H1 (cell line): ENCODE results near the gene GABRB2. TPM values are rescaled to one million over a fixed set of nuclear protein-coding genes. Genes with fewer than 3 reads are reported as not detected.

ENCODE experiments used
- CTCF ChIA-PET: fragments of 300-600 bp; sonication (Branson Sonifier 250); formaldehyde crosslinking; loops from one replicate; lab custom pipeline; 2021; ENCODE audit not compliant: partially characterized antibody; lab: Charles Lee
- POLR2A ChIA-PET: fragments of 300-600 bp; sonication (Branson Sonifier 250); formaldehyde crosslinking; loops from one replicate; lab custom pipeline; 2021; ENCODE audit warnings: inconsistent platforms; ENCODE audit not compliant: partially characterized antibody; lab: Charles Lee
- DNase-seq, 2 experiments: peaks; one replicate each; pipeline versions ENCODE4 v3.0.0 to v3.0.0-alpha.2; 2010 to 2022; ENCODE audit warnings: low spot score in 2 of 2, low read depth in 1 of 2, mixed read lengths in 1 of 2
- FAIRE-seq: peaks from 2 replicates; lab custom pipeline; 2011; peaks lifted over from hg19 to GRCh38; lab: Jason Lieb, UNC
- H2AFZ ChIP-seq: 2 replicates; pipeline ENCODE4 v1.8.1; 2012; ENCODE audit warnings: low read length, inconsistent platforms
- H2AK5ac ChIP-seq: 2 replicates; pipeline ENCODE4 v1.6.1; 2013; ENCODE audit warnings: low read depth, low read length
- H2BK120ac ChIP-seq: replicated peaks from 2 replicates; pipeline ENCODE3; 2013; ENCODE audit warnings: low read depth, low read length, inconsistent platforms
- H2BK12ac ChIP-seq: 2 replicates; pipeline ENCODE4 v1.6.1; 2013; ENCODE audit warnings: low read depth, low read length
- H2BK15ac ChIP-seq: 2 replicates; pipeline ENCODE4 v1.6.1; 2013; ENCODE audit warnings: low read length
- H2BK20ac ChIP-seq: 2 replicates; pipeline ENCODE4 v1.6.1; 2013; ENCODE audit warnings: low read length
- H2BK5ac ChIP-seq: 2 replicates; pipeline ENCODE4 v1.6.1; 2013; ENCODE audit warnings: low read depth, low read length
- H3K14ac ChIP-seq: 2 replicates; pipeline ENCODE4 v1.6.1; 2013; ENCODE audit warnings: inconsistent platforms; ENCODE audit not compliant: insufficient read length
- H3K18ac ChIP-seq: 2 replicates; pipeline ENCODE4 v1.6.1; 2013; ENCODE audit warnings: low read length; ENCODE audit errors: extremely low read depth
- H3K23ac ChIP-seq: 2 replicates; pipeline ENCODE4 v1.6.1; 2013; ENCODE audit warnings: inconsistent platforms; ENCODE audit not compliant: insufficient read length
- H3K23me2 ChIP-seq: 2 replicates; pipeline ENCODE4 v1.6.1; 2013; ENCODE audit warnings: low read depth, low read length
- H3K27ac ChIP-seq: 2 replicates; pipeline ENCODE4 v1.6.1; 2011; ENCODE audit warnings: low read depth, low read length, inconsistent platforms
- H3K27me3 ChIP-seq, 4 experiments: replicated peaks in 1 of 4; 1 replicate in 1 of 4; 2 replicates in 3 of 4; pipeline versions ENCODE4 v1.6.1 to v1.8.1; 2011 to 2013; ENCODE audit warnings: low read length in 3 of 4, mild to moderate bottlenecking in 3 of 4, inconsistent platforms in 2 of 4, mixed read lengths in 2 of 4, moderate library complexity in 1 of 4; ENCODE audit not compliant: control insufficient read depth in 3 of 4, insufficient read depth in 3 of 4; ENCODE audit errors: extremely low read depth in 1 of 4
- H3K36me3 ChIP-seq, 4 experiments: 2 replicates each; pipeline versions ENCODE4 v1.6.1 to v1.8.1; 2011 to 2013; ENCODE audit warnings: mild to moderate bottlenecking in 4 of 4, low read length in 3 of 4, moderate library complexity in 2 of 4, control low read depth in 1 of 4, inconsistent platforms in 1 of 4; ENCODE audit not compliant: insufficient read depth in 4 of 4, control insufficient read depth in 2 of 4
- H3K4ac ChIP-seq: replicated peaks from 2 replicates; pipeline ENCODE3; 2013; ENCODE audit warnings: low read length, low read depth, mixed read lengths, inconsistent platforms; ENCODE audit not compliant: insufficient read length
- H3K4me1 ChIP-seq, 4 experiments: replicated peaks in 1 of 4; 1 replicate in 1 of 4; 2 replicates in 3 of 4; pipeline versions ENCODE4 v1.6.1 to v1.8.1; 2011 to 2013; ENCODE audit warnings: low read length in 3 of 4, inconsistent platforms in 2 of 4, mixed read lengths in 1 of 4; ENCODE audit not compliant: insufficient read depth in 4 of 4, control insufficient read depth in 3 of 4
- H3K4me2 ChIP-seq, 2 experiments: 2 replicates each; pipeline versions ENCODE4 v1.6.1 to v1.8.1; 2011 to 2013; ENCODE audit warnings: low read depth in 2 of 2, low read length in 2 of 2, control low read depth in 1 of 2, inconsistent platforms in 1 of 2, mild to moderate bottlenecking in 1 of 2; ENCODE audit not compliant: insufficient read depth in 1 of 2
- H3K4me3 ChIP-seq, 4 experiments: fragments of 200-600, 300-600 bp in 1 of 4; sonication (generic), shearing (Covaris generic), sonication (Bioruptor Twin) in 1 of 4; 2 replicates each; pipeline versions ENCODE4 v1.5.1 to v1.8.1; 2011 to 2016; ENCODE audit warnings: low read length in 4 of 4, low read depth in 3 of 4, control low read depth in 2 of 4, inconsistent platforms in 2 of 4, mild to moderate bottlenecking in 2 of 4, mixed read lengths in 1 of 4, moderate library complexity in 1 of 4; ENCODE audit not compliant: insufficient read depth in 2 of 4; ENCODE audit errors: extremely low read depth in 1 of 4
- H3K56ac ChIP-seq: replicated peaks from 2 replicates; pipeline ENCODE3; 2013; ENCODE audit warnings: low read depth, mild to moderate bottlenecking, mixed read lengths, low read length, inconsistent platforms; ENCODE audit not compliant: insufficient read length
- H3K79me1 ChIP-seq: 2 replicates; pipeline ENCODE4 v1.6.1; 2013; ENCODE audit warnings: low read depth, low read length, control low read depth
- H3K79me2 ChIP-seq, 2 experiments: 2 replicates each; pipeline versions ENCODE4 v1.6.1 to v1.8.1; 2012 to 2013; ENCODE audit warnings: low read length in 2 of 2, mild to moderate bottlenecking in 2 of 2, inconsistent platforms in 1 of 2; ENCODE audit not compliant: insufficient read depth in 2 of 2, control insufficient read depth in 1 of 2
- H3K9ac ChIP-seq, 4 experiments: replicated peaks in 1 of 4; 1 replicate in 1 of 4; 2 replicates in 3 of 4; pipeline versions ENCODE4 v1.6.1 to v1.8.1; 2011 to 2013; ENCODE audit warnings: low read depth in 3 of 4, low read length in 3 of 4, control low read depth in 2 of 4, mild to moderate bottlenecking in 2 of 4, moderate library complexity in 2 of 4, inconsistent platforms in 1 of 4; ENCODE audit errors: extremely low read depth in 1 of 4
- H3K9me3 ChIP-seq, 2 experiments: 2 replicates each; pipeline versions ENCODE4 v1.6.1 to v1.8.1; 2012 to 2013; ENCODE audit warnings: mild to moderate bottlenecking in 2 of 2, moderate library complexity in 2 of 2, control low read depth in 1 of 2, inconsistent platforms in 1 of 2, low read depth in 1 of 2, low read length in 1 of 2, mixed read lengths in 1 of 2; ENCODE audit not compliant: insufficient read depth in 2 of 2
- H4K20me1 ChIP-seq, 2 experiments: replicated peaks in 1 of 2; 2 replicates each; pipeline versions ENCODE3 to v1.8.1; 2011 to 2013; ENCODE audit warnings: inconsistent platforms in 2 of 2, low read length in 2 of 2, mild to moderate bottlenecking in 1 of 2; ENCODE audit not compliant: insufficient read depth in 2 of 2, control insufficient read depth in 1 of 2
- H4K5ac ChIP-seq: 2 replicates; pipeline ENCODE4 v1.6.1; 2013; ENCODE audit warnings: low read length, low read depth, mixed read lengths, inconsistent platforms; ENCODE audit not compliant: insufficient read length
- H4K8ac ChIP-seq: 2 replicates; pipeline ENCODE4 v1.8.0; 2013; ENCODE audit warnings: mild to moderate bottlenecking, moderate library complexity, low read length, inconsistent platforms; ENCODE audit not compliant: insufficient read depth; ENCODE audit errors: extremely low read depth
- H4K91ac ChIP-seq: replicated peaks from 2 replicates; pipeline ENCODE3; 2013; ENCODE audit warnings: low read length, mixed read lengths, inconsistent platforms; ENCODE audit not compliant: insufficient read length
- EGR1 ChIP-seq: IDR thresholded peaks from 2 replicates; pipeline ENCODE4 v1.6.1; 2011; ENCODE audit warnings: low read depth, low read length, borderline replicate concordance
- SP1 ChIP-seq: IDR thresholded peaks from 2 replicates; pipeline ENCODE4 v1.6.1; 2011; ENCODE audit warnings: low read depth, low read length
- ZNF274 ChIP-seq: IDR thresholded peaks from 2 replicates; pipeline ENCODE4 v1.7.0; 2012; ENCODE audit warnings: low read length, borderline replicate concordance; ENCODE audit errors: extremely low read depth
- WGBS, 2 experiments: shearing (Covaris generic) in 1 of 2; methylation state at CpG; one replicate each; pipeline versions ENCODE4 v1.1.6 to v1.1.7; 2013 to 2015; ENCODE audit warnings: low lambda C conversion rate in 2 of 2, mixed read lengths in 2 of 2, inconsistent platforms in 1 of 2, low coverage in 1 of 2, missing lambda C conversion rate in 1 of 2; ENCODE audit not compliant: insufficient replicate concordance in 2 of 2, insufficient coverage in 1 of 2, insufficient read length in 1 of 2; ENCODE audit errors: extremely low coverage in 1 of 2, missing lambda C conversion rate in 1 of 2; 5-methylcytosine and 5-hydroxymethylcytosine counted together
- polyA plus RNA-seq, 7 experiments: library from polyadenylated mRNA; depleted of rRNA in 3 of 7; stranded (reverse) in 5 of 7; unstranded in 2 of 7; fragments of >200 nt in 5 of 7; fragments of 200-250 nt in 2 of 7; gene quantifications; 1 replicate in 5 of 7; 2 replicates in 1 of 7; 4 replicates in 1 of 7; pipeline versions ENCODE4 v1.2.1 to v1.2.3, GENCODE V29; 2011 to 2013; ENCODE audit warnings: missing spikeins in 2 of 7, mixed read lengths in 2 of 7
- total RNA-seq: library from RNA; stranded (reverse); fragmentation: NEBNext Ultra II Directional; extraction: Animal tissue kit (Norgen Biotek cat#: 25700); gene quantifications from 2 replicates; pipeline ENCODE4 v1.2.1, GENCODE V29; 2021

The GABRB2 gene
- total and polyA plus RNA-seq, 2 of the 8 experiments (the other 6 are each of a cell fraction or from before 2014, with no cell fraction given) = 0.54 to 1.9 TPM

GRCh38 chr5:161376034-161376433, 170.5 kb downstream of the GABRB2 start:
- Histone ChIP-seq H3K23ac (no peak overlapping the region), H3K79me1 (no peaks in the 10 kb centered on the region), H2AFZ (no peak overlapping the region), H2BK20ac (no peak overlapping the region), H3K4me2 (no peak overlapping the region), H2BK15ac (no peak overlapping the region), H3K4ac (no peak overlapping the region), H3K23me2 (no peaks in the 10 kb centered on the region), H2AK5ac (no peak overlapping the region), H3K14ac (no peak overlapping the region), H4K20me1 (no peaks in the 10 kb centered on the region), H3K9ac (no peak overlapping the region), H4K8ac (no peak overlapping the region), H3K27me3 (no peaks in the 10 kb centered on the region), H3K56ac (no peak overlapping the region), H3K79me2 (no peaks in the 10 kb centered on the region), H3K4me1 (no peaks in the 10 kb centered on the region; a peak in 1 of 7 replicates), H3K18ac (no peak overlapping the region), H4K91ac (no peak overlapping the region), H4K5ac (no peak overlapping the region), H2BK12ac (no peak overlapping the region), H3K4me3 (no peak overlapping the region), H3K9me3 (no peaks in the 10 kb centered on the region), H3K27ac (no peak overlapping the region), H3K36me3 (no peaks in the 10 kb centered on the region), H2BK5ac (no peak overlapping the region), H2BK120ac (no peak overlapping the region)
- ChIA-PET POLR2A (no interaction called here), CTCF (interaction anchor here (1.1 to 1.8 kb wide), 2 partner anchors 17 to 44 kb away, joined by 3 to 4 read pairs; no protein-coding TSS in a partner anchor)
- FAIRE-seq (no peak), DNase-seq (no peak)
- no peak for TF ChIP-seq EGR1
- no peak for TF ChIP-seq ZNF274
- no peak for TF ChIP-seq SP1
- 100% methylated on average over 1 of the region's 1 CpG; no CpG with 5 or more reads in 1 of the 2 experiments for WGBS, 2 experiments
